Measurements from ENCODE around the gene MAD1L1.
"Not testable (repeated sequence)": the region's sequence is repeated elsewhere in the genome, so short reads cannot be mapped to it uniquely, and the experiment has no call there.

The MAD1L1 gene

DNA sequence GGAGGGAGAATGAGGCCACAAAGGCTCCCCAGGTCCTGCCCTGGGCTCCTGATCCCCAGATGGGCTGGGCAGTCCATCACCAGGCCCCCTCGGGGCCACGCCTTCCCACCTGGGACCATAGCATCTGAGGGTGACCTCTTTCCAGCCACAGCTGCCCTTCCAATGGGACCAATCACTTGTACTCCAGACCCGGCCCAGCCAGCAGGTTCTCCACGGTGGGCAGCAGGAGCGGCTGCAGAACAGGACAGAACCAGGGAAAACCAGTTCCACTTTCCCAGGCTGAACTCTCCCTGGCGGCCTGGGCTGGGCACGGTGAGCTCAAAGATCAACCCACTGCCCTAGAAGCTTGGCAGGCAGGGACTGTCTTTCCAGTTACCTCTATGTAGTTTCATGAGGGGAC is 257.6 kb downstream of the MAD1L1 start:
- no peak for DNase-seq

DNA sequence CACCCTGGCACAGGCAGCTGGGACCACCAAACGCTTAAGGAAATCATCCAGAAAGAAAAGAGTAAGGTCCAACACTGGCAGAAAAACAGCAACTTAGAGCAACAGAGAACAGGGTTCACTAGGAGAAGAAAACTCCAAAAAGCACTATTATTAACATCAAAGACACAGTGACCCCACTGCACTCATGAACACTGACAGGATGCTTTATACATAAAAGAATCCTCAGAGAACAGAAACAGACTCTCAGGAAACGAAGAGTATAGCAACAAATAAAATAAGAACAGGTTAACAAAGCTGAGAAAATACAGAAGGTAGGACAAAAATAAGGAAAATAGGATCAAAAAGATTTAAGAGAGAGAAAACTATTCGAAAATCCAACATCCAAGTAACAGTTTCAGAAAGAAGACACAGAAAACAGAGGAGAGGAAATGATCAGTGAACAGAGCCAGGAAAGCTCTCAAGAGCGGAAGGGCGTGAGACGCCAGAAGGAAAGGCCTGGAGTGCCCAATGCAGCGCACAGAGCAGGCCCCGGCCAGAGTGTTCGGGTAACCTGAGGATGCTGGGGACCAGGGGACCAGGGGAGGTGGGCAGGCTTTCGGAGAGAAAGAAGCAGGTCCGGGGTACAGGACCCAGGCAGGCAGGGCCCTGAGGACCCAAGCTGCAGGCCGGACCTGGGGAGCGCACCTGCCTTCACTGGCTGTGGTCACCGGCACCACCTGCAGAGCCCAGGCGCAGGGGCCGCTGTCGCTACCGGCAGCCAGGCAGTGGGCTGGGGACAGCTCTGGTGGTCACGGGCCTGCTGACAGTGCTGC is 258.2 kb downstream of the MAD1L1 start:
- no peak for DNase-seq

DNA sequence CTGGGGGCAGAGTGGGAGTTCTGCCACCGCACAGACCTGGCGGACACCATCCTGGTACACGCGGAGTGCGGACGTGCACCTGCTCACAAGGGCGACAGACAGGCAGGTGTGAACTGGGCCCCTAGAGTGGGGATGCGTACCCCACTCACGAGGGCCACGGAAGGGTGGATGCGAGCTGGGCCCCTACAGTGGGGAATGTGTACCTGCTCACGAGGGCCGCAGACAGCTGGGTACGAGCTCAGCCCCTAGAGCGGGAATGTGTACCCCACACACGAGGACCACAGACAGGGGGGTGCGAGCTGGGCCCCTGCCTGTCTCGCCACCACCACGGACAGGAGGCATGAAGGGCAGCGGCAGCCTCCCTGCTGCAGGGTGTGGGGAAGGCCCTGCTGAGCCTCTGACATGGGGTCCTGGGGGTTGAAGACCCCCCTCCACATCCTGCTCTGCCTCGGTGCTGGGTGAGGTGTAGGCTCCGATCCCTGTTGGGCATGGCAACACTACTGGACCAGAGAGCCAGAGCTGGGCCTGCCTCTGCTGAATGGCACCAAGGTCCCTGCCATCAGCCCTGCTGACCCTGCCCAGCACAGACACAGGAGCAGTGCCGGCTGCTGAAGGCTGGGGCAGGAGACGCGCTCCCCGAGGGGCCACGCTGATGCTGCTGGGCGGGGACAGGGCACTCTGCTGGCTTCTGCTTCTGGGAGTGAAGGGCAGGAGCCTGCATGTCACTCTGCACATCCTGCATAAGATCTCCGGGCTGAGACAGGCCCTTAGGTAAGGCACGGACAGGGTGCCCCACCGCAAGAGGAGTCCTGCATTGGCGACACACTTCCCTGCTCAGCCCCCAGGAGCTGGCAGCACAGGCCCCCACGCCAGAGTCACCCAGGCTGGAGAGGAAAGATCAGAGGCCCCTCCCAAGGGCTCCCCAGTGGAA is 259.2 kb downstream of the MAD1L1 start:
- no peak for DNase-seq

DNA sequence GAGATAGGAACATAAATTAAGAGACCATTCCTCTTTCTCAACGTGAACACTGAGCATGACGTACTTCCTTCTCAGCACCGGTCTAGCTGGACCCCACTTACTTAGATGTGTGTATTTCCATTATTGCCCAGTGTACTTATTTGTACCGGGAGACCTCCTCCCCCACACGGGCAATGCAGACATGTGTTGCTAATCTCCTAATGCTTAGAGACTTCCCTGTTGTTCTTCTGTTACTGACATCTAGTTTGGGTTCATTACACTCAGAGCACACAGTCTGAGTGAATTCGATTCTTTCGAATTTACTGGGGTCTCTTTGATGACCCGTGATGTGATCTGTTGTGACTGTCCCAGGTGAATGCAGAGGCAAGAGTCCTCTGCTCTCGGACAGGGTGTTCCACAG is 260.0 kb downstream of the MAD1L1 start:
- no peak for DNase-seq

DNA sequence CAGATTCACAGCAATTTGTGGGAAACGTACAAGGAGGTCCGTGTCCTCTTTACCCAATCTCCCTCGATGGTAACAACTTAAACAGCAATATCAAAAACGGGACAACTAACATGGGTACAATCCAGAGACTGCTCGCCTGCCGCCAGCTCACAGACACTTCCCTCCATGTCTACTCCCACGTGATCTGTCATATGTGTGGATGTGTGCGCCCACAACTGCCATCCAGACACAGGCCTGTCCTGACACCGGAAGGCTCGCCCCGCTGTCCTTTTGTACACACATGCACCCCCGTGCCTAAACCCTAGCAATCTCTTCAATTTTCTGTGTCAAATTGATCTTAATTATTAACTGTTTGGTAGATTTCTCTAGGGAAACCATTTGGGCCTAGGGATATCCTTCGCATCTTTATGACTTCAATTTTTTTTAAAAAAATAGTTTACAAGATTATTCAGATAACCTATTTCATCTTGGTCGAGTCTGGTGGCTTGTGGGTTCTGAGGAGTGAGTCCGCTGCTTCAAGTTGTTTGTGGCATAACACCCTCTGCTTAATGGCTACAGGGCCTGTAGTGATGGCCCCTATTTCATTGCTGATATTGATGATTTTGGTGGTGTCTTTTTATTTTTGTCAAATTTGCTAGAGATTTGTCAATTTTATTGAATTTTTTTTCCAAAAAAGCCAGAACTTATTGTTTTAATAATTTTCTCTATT is 260.6 kb downstream of the MAD1L1 start:
- no peak for DNase-seq

DNA sequence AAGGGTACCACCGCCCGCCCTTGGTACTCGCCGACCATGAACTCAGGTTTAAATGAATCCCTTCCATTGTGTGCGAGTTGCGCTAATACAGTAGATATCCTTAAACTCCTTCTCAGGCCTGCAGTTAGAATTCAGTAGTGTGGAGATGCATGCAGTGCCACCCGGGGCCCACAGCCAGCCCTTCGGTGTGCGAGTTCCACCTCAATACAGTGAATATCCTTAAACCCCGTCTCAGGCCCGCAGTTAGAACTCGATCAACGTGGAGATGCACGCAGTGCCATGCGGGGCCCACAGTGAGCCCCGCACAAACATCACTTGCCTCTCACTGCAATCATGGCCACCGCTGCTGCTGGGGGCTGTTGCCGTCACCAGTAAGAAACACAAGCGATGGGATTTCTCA is 261.9 kb downstream of the MAD1L1 start:
- DNase-seq: no peak

DNA sequence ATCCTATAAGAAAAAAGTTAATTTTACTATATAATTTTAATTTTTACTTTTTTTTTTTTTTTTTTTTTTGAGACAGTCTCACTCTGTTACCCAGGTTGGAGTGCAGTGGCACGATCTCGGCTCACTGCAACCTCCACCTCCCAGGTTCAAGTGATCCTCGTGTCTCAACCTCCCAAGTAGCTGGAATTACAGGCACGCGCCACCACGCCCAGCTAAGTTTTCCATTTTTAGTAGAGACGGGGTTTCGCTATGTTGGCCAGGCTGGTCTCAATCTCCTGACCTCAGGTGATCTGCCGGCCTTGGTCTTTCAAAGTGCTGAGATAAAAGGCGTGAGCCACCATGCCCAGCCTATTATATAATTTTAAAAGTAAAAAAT is 262.5 kb downstream of the MAD1L1 start:
- DNase-seq: not testable (repeated sequence)

DNA sequence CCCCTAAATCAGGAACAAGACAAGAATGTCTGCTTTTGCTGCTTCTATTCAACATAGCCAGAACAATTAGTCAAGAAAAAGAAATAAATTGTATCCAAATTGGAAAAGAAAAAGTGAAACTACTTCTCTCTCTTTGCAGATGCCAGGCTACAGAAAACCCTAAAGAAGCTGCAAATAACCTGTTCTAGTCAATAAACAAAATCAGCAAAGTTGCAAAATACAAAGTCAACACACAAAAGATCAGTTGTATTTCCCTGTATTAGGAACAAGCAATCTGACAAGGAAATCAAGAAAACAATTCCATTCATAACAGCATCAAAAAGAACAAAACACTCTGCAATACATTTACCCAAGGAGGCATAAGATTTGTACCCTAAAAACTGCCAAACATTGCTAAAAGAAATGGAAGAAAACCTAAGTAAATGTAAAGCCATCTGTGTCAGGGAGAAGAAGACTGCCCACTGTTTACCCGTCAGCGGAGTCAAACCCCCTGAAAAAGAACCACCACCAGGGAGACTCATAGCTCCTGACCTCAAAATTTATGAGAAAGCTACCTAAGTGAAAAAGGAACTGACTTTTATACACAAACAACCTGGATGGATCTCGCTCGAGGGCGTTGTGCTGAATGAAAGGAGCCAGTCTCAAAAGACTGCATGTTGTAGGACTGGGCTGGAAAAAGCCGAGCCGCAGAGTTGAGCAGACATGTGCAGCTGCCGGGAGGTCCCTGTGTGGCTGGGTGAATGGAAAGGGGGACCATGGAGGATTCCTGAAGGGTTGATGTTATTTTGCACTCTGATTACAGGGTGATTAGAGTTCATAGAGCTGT is 263.1 kb downstream of the MAD1L1 start:
- no peak for DNase-seq

DNA sequence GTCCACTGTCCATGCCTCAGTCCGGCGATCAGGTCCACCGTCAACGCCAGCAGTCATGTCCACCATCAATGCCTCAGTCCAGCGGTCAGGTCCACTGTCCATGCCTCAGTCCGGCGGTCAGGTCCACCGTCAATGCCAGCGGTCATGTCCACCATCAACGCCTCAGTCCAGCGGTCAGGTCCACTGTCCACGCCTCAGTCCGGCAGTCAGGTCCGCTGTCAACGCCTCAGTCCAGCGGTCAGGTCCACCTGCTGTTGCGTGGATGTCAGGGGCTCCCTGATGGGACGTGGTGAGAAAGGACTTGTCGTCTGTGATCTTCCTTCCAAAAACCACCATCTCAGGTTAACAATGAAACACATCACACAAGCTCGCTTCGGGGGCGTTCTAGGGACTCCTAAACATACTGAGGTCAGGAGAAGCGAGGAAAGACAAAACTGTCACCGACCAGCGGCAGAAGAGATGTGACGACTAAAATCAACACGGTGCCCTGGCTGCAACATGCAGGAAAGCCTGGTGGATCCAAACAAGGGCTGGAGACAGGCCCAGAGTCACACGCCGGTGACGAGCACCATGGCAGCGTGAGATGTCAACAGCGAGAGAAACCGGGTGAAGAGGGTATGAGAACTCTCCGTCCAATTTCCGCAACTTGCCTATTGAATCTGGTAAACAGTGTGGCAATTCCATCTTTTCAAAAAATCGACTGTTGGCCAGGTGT is 264.2 kb downstream of the MAD1L1 start:
- no peak for DNase-seq

DNA sequence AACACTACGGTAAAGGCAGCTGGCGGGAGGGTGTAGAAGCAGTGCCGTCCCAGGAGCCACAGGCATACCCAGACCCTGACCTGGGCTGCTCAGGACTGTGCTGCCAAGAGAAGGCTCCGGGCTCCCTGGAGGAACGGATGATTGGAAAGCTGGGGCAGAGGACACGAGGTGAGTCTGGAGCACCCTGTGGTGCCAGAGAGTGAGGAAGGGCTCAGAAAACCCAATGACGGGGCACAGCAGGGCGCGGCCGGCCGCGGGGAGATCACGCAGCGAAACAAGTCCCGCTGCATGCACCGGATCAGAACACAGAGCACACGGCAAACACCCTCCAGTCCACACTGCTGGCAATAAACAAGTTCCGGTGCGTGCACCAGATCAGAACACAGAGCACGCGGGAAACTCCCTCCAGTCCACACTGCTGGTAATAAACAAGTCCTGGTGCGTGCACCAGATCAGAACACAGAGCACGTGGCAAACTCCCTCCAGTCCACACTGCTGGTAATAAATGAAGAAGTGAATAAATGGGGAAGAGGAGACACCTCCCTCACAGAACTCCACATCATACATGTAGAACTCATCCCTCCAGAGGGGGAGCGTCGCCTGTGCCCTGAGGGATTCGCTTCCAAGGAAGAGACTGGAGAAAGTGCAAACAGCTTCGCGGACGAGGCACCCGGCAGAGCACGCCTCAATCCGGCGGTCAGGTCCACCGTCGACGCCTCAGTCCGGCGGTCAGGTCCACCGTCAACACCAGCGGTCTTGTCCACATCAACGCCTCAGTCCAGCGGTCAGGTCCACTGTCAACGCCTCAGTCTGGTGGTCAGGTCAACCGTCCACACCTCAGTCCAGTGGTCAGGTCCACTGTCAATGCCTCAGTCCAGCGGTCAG is 265.0 kb downstream of the MAD1L1 start:
- no peak for DNase-seq

DNA sequence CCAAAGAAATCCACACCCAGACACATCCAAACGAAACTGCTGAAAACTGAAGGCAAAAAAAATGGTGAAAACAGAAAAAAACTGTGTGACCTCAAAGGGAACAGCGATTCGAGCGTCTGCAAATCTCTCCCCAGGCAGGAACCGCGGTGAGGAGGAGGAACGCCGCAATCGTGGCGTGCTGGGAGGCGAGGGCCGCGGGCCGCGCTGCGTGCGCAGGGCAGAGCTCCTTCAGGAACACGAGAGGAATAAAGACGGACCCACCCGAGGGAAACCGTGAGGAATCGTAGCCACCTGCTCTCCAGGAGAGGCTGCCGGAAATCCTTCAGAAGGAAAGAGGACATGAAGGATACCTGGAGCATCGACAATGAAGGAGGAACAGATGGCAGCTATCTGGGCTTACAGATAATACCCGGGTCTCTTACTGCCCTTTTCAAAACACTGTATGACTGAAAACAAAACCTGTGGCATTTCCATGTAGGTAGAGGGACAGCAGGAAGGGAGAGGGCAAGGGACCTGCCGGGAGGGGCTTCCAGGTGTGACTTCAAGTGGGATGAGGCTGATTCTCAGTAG is 266.0 kb downstream of the MAD1L1 start:
- DNase-seq: no peak

DNA sequence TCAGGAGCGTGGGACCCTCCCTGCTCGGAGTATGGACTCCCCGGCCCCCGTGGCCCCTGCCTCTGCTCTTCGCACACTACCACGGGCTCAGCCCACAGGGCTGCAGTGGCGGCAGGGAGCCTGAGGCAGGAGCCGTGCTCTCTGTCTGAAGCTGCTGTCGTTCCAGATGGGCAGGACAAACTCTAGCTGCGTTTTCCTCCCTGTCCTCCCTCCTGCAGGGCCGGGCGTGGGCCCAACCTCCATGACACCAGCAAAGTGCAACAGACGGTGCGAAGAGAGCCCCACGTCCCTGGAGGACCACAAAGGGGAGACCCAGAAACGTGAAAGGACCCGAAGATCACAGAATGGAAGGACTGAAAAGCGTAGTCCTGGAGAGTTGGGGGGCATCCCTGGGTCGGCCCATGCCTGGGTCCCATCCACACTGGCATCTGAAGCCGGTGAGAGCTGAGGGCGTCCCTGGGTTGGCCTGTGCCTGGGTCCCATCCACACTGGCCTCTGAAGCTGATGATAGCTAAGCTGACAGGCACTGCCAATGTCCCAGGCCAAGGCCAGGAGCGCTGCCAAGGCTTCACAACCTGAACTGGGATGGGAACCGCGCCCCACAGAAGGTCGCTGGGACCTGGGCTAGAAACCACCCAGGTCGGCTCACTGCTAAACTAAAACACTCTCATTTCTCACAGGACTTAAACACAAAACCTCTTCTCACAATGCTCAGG is 267.0 kb downstream of the MAD1L1 start:
- DNase-seq: no peak

DNA sequence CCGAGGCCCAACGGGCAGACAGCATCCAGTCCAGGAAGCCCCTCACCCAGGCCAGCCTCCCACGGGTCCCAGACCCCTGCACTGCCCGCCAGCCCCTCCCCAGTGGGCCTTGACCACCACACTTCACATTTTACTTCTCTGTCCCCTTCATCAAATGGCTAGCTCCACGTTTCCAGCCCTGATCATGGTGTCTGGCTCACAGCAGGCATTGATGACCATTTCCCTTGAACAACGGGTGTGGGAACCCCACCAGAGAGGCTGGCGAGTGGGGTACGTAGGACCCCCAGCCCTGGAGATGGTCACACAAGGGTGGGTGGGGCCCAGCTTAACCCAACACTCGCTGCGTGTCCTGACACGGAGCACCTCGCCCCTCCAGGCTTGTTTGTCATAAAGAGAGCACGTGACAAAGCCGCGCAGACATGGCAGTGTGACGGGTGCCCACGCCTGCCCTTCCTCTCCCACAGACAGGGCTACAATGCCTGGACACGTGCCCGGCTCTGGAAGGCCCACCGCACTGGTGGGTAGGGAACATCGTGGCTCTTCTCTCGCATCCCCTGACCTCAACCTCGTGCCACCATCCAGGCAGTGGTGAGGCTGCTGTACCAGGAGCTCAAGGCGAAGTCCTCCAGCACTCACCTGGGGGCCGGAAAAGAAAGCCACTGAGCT is 267.7 kb downstream of the MAD1L1 start:
- DNase-seq: no peak

DNA sequence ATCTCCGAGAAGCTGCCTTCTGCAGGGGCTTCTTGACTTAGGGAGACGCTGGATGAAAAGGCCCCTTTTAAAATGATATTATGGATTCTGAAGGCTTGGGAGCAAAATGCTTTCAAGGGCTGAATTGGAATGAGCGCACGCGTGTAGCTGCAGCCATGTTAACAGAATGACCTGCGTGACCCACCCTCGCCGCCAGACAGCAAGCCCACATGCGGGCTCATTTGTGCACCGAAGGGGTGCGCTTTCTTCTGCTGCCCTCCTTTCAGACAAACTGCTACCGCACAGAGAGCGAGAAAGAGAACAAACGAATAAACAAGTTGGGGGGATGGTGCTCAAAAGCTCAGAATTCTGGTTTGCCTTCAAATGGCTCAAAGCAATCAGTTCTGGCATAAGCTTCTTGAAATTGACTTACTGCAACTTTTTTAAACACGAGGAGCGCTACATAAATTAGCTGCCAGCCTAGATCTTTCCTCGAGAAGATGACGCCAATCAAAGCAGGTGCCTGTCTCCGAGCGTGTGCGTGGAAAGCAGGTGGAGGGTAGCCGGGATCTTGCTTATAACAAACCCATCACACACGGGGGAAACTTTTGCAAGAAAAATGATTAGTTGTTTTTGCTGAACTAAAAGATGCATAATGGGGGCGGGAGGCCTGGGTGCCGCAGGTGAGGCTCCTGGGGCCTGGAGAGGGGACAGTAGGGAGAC is 268.4 kb downstream of the MAD1L1 start:
- DNase-seq: no peak

DNA sequence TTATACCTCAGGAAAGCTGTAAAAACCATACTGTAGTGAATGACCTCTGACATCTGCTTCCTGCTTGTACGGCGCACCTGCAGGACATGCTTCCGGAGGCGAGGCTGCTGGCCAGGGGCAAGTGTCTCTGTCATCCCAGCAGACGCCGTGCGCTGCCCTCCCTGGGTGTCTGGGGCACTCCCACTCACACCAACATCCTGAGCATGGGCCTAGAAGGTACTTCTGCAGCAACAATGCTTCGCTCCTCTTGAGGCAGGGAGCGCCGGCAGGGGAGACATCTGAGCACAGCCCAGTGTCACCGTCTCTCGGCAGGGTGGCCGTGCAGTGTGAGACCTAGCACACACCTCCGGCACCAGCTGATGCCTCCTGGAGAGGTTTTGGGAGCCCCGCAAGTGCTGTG is 269.2 kb downstream of the MAD1L1 start:
- no peak for DNase-seq

DNA sequence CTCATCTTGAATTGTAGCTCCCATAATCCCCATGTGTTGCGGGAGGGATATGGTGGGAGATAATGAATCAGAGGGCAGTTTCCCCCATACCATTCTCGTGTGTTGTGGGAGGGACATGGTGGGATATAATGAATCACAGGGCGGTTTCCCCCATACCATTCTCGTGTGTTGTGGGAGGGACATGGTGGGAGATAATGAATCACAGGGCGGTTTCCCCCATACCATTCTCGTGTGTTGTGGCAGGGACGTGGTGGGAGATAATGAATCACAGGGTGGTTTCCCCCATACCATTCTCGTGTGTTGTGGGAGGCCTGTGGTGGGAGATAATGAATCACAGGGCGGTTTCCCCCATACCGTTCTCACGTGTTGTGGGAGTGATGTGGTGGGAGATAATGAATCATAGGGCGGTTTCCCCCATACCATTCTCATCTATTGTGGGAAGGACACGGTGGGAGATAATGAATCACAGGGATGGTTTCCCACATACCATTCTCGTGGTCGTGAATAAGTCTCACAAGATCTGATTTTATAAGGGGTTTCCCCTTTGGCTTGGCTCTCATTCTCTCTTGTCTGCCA is 271.0 kb downstream of the MAD1L1 start:
- DNase-seq: no peak

DNA sequence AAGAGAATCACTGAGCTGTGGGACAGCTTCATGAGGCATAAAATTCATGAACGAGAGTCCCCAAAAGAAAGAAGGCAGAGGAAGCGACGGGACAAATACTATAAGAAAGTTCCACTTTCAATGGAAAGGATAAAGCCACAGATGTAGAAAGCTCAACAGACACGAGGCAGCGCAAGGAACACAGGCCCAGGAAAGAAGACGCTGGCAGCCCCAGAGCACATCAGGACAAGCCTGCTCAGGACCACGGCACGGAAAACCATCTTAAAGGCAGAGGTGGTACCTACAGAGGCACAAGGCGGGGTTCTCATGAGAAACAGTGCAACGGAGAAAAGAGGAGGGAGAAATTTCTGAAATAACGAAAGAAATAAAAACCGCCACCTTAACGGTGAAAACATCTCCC is 273.4 kb downstream of the MAD1L1 start:
- no peak for DNase-seq

Measured in anterior cingulate cortex (tissue), 58 donors.